RWPE2 (cell line): ENCODE data around the gene IGF2R.

ENCODE experiments used
- ATAC-seq: fragments of 200-7000 bp; cut with Tn5 transposase; 3 replicates; pipeline ENCODE4 v1.9.1; 2021; ENCODE audit warnings: low read depth
- DNase-seq: peaks from one replicate; pipeline ENCODE4 v3.0.0-alpha.2; 2020; ENCODE audit warnings: low spot score
- H3K27ac ChIP-seq: fragments of 450-650 bp; 2 replicates; pipeline ENCODE4 v1.5.1; 2017; ENCODE audit warnings: mild to moderate bottlenecking; ENCODE audit not compliant: poor library complexity, severe bottlenecking
- H3K27me3 ChIP-seq: fragments of 250-450 bp; sonication (Bioruptor Pico); 2 replicates; pipeline ENCODE4 v1.5.1; 2021; ENCODE audit warnings: mild to moderate bottlenecking, moderate library complexity; ENCODE audit not compliant: insufficient read depth, poor library complexity, severe bottlenecking
- H3K36me3 ChIP-seq: fragments of 250-450 bp; sonication (Bioruptor Pico); 2 replicates; pipeline ENCODE4 v1.5.1; 2020; ENCODE audit warnings: low read depth, mild to moderate bottlenecking, moderate library complexity
- H3K4me1 ChIP-seq: fragments of 250-450 bp; sonication (Bioruptor Pico); 2 replicates; pipeline ENCODE4 v1.5.1; 2021; ENCODE audit warnings: mild to moderate bottlenecking, moderate library complexity; ENCODE audit not compliant: insufficient read depth, poor library complexity, severe bottlenecking
- H3K4me3 ChIP-seq: fragments of 250-450 bp; sonication (Bioruptor Pico); 2 replicates; pipeline ENCODE4 v1.5.1; 2021; ENCODE audit warnings: mild to moderate bottlenecking, moderate library complexity; ENCODE audit not compliant: severe bottlenecking
- H3K9me3 ChIP-seq: fragments of 250-450 bp; sonication (Bioruptor Pico); 2 replicates; pipeline ENCODE4 v1.5.1; 2021; ENCODE audit warnings: mild to moderate bottlenecking, moderate library complexity; ENCODE audit not compliant: severe bottlenecking
- TF ChIP-seq, protein P1 (sequence below): fragments of 450-650 bp; IDR thresholded peaks from one replicate; pipeline ENCODE4 v1.5.1; 2017; ENCODE audit warnings: mild to moderate bottlenecking, moderate library complexity; ENCODE audit not compliant: poor library complexity, severe bottlenecking

The IGF2R gene

DNA sequence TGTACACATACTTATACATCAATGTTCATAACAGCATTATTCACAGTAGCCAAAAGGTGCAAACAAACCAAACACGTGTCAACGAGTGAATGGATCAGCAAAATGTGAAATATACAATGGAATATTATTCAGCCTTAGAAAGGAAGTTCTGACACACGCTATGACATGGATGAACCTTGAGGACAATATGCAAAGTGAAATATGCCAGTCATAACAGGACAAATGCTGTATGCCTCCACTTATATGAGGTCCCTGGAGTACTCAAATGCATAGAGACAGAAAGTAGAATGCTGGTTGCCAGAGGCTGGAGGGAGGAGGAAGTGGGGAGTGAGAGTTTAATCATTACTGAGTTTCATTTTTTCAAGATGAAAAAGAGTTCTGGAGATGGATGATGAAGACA lies 37.8 kb upstream of the IGF2R start:
- no peak overlapping the region for H3K27ac ChIP-seq
- ATAC-seq = no peak
- no peaks in the 10 kb centered on the region for H3K4me1 ChIP-seq
- no peaks in the 10 kb centered on the region for H3K9me3 ChIP-seq
- no peaks in the 10 kb centered on the region for H3K27me3 ChIP-seq
- H3K4me3 ChIP-seq = no peak overlapping the region
- no peak for DNase-seq
- H3K36me3 ChIP-seq = no peaks in the 10 kb centered on the region
- TF ChIP-seq, protein P1, sequence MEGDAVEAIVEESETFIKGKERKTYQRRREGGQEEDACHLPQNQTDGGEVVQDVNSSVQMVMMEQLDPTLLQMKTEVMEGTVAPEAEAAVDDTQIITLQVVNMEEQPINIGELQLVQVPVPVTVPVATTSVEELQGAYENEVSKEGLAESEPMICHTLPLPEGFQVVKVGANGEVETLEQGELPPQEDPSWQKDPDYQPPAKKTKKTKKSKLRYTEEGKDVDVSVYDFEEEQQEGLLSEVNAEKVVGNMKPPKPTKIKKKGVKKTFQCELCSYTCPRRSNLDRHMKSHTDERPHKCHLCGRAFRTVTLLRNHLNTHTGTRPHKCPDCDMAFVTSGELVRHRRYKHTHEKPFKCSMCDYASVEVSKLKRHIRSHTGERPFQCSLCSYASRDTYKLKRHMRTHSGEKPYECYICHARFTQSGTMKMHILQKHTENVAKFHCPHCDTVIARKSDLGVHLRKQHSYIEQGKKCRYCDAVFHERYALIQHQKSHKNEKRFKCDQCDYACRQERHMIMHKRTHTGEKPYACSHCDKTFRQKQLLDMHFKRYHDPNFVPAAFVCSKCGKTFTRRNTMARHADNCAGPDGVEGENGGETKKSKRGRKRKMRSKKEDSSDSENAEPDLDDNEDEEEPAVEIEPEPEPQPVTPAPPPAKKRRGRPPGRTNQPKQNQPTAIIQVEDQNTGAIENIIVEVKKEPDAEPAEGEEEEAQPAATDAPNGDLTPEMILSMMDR = no peak

DNA sequence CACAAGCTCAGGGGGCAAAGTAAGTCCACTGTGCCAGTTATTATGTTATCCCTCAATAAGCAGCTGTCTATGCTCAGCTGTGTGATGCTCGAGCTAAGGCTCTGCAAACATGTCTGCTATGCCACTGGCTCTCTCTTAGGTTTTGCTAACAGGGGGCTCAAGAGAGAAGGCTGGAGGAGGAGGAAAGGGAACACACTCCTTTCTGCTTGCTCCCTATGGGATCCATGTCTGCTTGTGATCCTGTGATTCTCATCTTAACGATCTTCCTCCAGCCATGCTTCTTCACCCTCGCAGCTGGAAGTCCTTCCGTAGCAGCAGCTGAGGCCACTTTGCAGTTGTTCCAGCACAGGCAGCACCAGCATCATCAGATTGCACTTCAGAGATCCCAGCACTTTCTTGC lies 37.0 kb upstream of the IGF2R start:
- no peaks in the 10 kb centered on the region for H3K4me1 ChIP-seq
- H3K27me3 ChIP-seq = no peaks in the 10 kb centered on the region
- H3K4me3 ChIP-seq = no peak overlapping the region
- no peaks in the 10 kb centered on the region for H3K9me3 ChIP-seq
- no peaks in the 10 kb centered on the region for H3K36me3 ChIP-seq
- DNase-seq (no peak), ATAC-seq (no peak)
- H3K27ac ChIP-seq = no peak overlapping the region
- TF ChIP-seq, protein P1 = no peak

DNA sequence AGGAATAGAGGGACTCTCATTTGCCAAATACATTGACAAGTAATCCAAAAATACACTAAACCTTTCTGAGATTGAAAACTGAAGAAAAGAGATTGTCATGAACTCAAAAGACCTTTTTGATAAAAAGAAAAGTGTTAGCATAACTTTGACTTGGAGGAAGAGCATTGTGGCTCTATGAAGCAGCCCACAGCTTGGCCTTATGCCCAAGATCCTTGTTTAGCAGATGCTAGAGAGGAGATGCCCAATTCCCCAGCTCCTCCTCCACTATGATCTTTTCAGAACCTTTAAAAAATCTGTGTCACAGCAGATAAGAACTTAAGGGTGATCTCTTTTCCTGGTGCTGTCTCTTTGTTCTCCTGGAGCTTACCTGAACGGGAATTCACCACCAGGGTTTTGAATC lies 35.8 kb upstream of the IGF2R start:
- H3K4me1 ChIP-seq = no peaks in the 10 kb centered on the region
- TF ChIP-seq, protein P1 = no peak
- no peaks in the 10 kb centered on the region for H3K36me3 ChIP-seq
- ATAC-seq (no peak), DNase-seq (no peak)
- no peak overlapping the region for H3K4me3 ChIP-seq
- no peaks in the 10 kb centered on the region for H3K9me3 ChIP-seq
- no peaks in the 10 kb centered on the region for H3K27me3 ChIP-seq
- H3K27ac ChIP-seq = no peak overlapping the region

- DNase-seq (no peak), ATAC-seq (no peak)
- no peak overlapping the region for H3K4me3 ChIP-seq
- no peaks in the 10 kb centered on the region for H3K27me3 ChIP-seq
- no peaks in the 10 kb centered on the region for H3K4me1 ChIP-seq
- H3K27ac ChIP-seq = no peak overlapping the region
- TF ChIP-seq, protein P1 = no peak
- H3K9me3 ChIP-seq = no peaks in the 10 kb centered on the region
- no peaks in the 10 kb centered on the region for H3K36me3 ChIP-seq
Measured at GRCh38 chr6:159934181-159934580, 34.7 kb upstream of the IGF2R start.

DNA sequence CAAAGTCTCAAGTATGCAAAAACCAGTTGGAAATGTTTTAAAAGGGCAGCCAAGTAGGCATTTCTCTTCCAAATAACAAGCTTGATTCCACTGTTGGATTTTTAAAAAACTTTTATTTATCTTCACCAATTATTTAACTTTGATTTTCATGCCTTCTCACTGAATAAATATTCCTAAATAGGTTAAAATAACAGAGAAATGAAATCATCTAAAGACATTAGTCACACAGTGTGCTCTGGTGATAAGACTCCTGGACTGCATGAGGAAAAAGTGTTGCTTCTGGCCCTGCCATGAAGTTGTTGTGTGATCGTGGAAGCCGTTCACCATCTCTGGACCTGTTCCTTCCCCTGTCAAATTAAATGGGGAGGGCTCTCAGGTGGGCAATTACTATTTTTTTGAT lies 33.8 kb upstream of the IGF2R start:
- Histone ChIP-seq H3K27me3 (no peaks in the 10 kb centered on the region), H3K36me3 (no peaks in the 10 kb centered on the region), H3K4me1 (no peaks in the 10 kb centered on the region), H3K27ac (no peak overlapping the region), H3K4me3 (no peak overlapping the region), H3K9me3 (no peaks in the 10 kb centered on the region)
- no peak for DNase-seq
- 0 out of 3 replicates have a peak, but pooled peaks have one; percentile 38 for ATAC-seq
- TF ChIP-seq, protein P1 = no peak
